ENCODE data around the gene IL1R2.

DNA sequence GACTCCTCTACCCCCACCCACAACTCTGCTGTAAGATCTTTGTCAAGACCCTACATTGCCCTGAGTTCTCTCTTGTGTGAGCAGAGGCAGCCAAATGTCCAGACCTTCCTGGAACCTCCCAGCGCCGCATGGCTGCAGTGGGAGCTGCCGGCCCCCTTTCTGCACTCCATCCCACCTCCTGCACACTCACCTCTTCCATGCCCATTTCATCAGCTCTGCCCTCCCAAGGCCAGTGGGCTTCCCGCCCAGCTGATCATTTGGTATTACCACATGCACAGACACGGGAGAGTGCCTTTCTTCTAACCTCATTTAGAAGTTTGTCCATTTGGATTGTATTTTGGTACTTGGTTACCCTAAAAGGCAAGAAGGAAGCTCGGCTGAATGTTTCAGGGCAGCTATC is 2.0 kb downstream of the IL1R2 start:
- TF ChIP-seq, protein P1, sequence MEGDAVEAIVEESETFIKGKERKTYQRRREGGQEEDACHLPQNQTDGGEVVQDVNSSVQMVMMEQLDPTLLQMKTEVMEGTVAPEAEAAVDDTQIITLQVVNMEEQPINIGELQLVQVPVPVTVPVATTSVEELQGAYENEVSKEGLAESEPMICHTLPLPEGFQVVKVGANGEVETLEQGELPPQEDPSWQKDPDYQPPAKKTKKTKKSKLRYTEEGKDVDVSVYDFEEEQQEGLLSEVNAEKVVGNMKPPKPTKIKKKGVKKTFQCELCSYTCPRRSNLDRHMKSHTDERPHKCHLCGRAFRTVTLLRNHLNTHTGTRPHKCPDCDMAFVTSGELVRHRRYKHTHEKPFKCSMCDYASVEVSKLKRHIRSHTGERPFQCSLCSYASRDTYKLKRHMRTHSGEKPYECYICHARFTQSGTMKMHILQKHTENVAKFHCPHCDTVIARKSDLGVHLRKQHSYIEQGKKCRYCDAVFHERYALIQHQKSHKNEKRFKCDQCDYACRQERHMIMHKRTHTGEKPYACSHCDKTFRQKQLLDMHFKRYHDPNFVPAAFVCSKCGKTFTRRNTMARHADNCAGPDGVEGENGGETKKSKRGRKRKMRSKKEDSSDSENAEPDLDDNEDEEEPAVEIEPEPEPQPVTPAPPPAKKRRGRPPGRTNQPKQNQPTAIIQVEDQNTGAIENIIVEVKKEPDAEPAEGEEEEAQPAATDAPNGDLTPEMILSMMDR (IDR thresholded peaks at IDR 0.05): no peak
- no peak for TF ChIP-seq NFATC4 (CRISPR knock-in tag; IDR thresholded peaks at IDR 0.05)
- TF ChIP-seq, protein P2, sequence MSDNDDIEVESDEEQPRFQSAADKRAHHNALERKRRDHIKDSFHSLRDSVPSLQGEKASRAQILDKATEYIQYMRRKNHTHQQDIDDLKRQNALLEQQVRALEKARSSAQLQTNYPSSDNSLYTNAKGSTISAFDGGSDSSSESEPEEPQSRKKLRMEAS (CRISPR knock-in tag; IDR thresholded peaks at IDR 0.05): no peak
